ENCODE data around the gene LTBR. TPM values are rescaled to one million over a fixed set of nuclear protein-coding genes. Genes with fewer than 3 reads are reported as not detected.

The LTBR gene
- total RNA-seq, 1 experiment from 2014 or later, result 3.1 TPM

DNA sequence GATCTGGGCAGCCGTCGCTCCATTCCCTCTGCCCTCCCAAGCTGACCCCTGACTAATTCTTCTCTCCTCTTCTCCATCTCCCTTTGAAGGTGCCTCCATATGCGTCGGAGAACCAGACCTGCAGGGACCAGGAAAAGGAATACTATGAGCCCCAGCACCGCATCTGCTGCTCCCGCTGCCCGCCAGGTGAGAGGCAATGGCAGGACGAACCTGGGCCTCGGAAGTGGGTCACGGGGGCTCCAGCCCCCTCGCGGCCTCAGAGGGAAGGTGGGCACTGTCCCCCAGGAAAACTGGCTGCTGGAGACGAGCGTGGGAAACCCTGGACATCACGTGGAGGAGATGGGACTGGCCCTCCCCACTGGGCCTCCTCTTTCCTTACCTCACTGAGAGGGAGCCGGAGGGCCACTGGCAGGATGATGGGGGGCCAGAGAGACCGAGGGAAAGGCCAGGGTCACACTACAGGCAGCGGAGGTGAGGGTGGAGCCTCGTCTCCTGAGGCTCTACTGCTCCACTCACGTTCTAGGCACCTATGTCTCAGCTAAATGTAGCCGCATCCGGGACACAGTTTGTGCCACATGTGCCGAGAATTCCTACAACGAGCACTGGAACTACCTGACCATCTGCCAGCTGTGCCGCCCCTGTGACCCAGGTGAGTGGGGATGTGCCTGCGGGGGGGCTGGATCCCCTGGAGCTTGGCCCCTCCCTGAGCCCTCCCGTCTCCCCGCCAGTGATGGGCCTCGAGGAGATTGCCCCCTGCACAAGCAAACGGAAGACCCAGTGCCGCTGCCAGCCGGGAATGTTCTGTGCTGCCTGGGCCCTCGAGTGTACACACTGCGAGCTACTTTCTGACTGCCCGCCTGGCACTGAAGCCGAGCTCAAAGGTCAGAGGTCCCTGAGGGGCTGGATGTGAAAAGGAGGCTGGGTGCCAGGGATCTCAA, 806 bp downstream of the LTBR start:
- DNase-seq (ENCODE audit: low read depth, low spot score) (no peak), ATAC-seq (no peak)
- H3K4me3 ChIP-seq (ENCODE audit: low read depth in 2 of 2, low read length in 2 of 2), result no peak overlapping the region
- ChIA-PET POLR2A (no interaction called here), CTCF (no interaction called here)
- in situ Hi-C loops (cut with HindIII; ENCODE audit: low pct_unique_long_range_greater_than_20kb, low sequenced_read_pairs), result no loop called here
- no TSS peak for BruUV-seq (replicated peaks)
- no peaks in the 10 kb centered on the region for H3K9me3 ChIP-seq (ENCODE audit: control insufficient read depth, insufficient read depth, low read depth, low read length)
- H3K4me1 ChIP-seq (ENCODE audit: control insufficient read depth, insufficient read depth, low read length), result no peaks in the 10 kb centered on the region
- peaks cover 5% of the 10 kb centered on the region; the same call in 1 of the 2 replicates for H3K36me3 ChIP-seq (ENCODE audit: control insufficient read depth, insufficient read depth, low read length)
- TF ChIP-seq, protein P1, sequence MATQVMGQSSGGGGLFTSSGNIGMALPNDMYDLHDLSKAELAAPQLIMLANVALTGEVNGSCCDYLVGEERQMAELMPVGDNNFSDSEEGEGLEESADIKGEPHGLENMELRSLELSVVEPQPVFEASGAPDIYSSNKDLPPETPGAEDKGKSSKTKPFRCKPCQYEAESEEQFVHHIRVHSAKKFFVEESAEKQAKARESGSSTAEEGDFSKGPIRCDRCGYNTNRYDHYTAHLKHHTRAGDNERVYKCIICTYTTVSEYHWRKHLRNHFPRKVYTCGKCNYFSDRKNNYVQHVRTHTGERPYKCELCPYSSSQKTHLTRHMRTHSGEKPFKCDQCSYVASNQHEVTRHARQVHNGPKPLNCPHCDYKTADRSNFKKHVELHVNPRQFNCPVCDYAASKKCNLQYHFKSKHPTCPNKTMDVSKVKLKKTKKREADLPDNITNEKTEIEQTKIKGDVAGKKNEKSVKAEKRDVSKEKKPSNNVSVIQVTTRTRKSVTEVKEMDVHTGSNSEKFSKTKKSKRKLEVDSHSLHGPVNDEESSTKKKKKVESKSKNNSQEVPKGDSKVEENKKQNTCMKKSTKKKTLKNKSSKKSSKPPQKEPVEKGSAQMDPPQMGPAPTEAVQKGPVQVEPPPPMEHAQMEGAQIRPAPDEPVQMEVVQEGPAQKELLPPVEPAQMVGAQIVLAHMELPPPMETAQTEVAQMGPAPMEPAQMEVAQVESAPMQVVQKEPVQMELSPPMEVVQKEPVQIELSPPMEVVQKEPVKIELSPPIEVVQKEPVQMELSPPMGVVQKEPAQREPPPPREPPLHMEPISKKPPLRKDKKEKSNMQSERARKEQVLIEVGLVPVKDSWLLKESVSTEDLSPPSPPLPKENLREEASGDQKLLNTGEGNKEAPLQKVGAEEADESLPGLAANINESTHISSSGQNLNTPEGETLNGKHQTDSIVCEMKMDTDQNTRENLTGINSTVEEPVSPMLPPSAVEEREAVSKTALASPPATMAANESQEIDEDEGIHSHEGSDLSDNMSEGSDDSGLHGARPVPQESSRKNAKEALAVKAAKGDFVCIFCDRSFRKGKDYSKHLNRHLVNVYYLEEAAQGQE (IDR thresholded peaks at IDR 0.05; ENCODE audit: insufficient read depth in 1 of 2, low read depth in 2 of 2, low read length in 1 of 2), result no peak
- TF ChIP-seq SIN3A (IDR thresholded peaks at IDR 0.05; ENCODE audit: borderline replicate concordance, insufficient read depth, low read depth, low read length) (no peak), CTCF (IDR thresholded peaks at IDR 0.05) (no peak), POLR2AphosphoS5 (IDR thresholded peaks at IDR 0.05; ENCODE audit: low read depth, low read length) (no peak), TCF7L2 (IDR thresholded peaks at IDR 0.05; ENCODE audit: low read depth, low read length) (no peak)
- no peak overlapping the region for H3K27ac ChIP-seq (ENCODE audit: low read length)
- no peaks in the 10 kb centered on the region for H3K27me3 ChIP-seq (ENCODE audit: control insufficient read depth, insufficient read depth, low read length)
- intact Hi-C loops (cut with micrococcal nuclease; ENCODE audit: unreplicated experiment), result no loop called here

DNA sequence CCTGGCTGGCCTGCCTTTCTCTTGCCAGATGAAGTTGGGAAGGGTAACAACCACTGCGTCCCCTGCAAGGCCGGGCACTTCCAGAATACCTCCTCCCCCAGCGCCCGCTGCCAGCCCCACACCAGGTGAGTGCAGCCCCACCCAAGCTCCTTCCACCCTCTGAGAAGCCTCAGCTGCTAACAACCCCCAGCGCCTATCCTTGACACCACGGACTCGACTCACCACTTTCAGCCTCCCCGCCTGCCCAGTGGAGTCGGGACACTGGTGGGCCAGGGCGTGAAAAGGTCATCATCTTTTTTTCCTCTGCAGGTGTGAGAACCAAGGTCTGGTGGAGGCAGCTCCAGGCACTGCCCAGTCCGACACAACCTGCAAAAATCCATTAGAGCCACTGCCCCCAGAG, 2.1 kb downstream of the LTBR start:
- H3K9me3 ChIP-seq (ENCODE audit: control insufficient read depth, insufficient read depth, low read depth, low read length), result no peaks in the 10 kb centered on the region
- H3K27ac ChIP-seq (ENCODE audit: low read length), result no peak overlapping the region
- H3K4me3 ChIP-seq (ENCODE audit: low read depth in 2 of 2, low read length in 2 of 2), result no peak overlapping the region
- peaks cover 5% of the 10 kb centered on the region; the same call in 1 of the 2 replicates for H3K36me3 ChIP-seq (ENCODE audit: control insufficient read depth, insufficient read depth, low read length)
- BruUV-seq (replicated peaks), result no TSS peak
- H3K4me1 ChIP-seq (ENCODE audit: control insufficient read depth, insufficient read depth, low read length), result no peaks in the 10 kb centered on the region
- ATAC-seq (no peak), DNase-seq (ENCODE audit: low read depth, low spot score) (no peak)
- ChIA-PET POLR2A (no interaction called here), CTCF (no interaction called here)
- TF ChIP-seq SIN3A (IDR thresholded peaks at IDR 0.05; ENCODE audit: borderline replicate concordance, insufficient read depth, low read depth, low read length) (no peak), CTCF (IDR thresholded peaks at IDR 0.05) (no peak), TCF7L2 (IDR thresholded peaks at IDR 0.05; ENCODE audit: low read depth, low read length) (no peak), POLR2AphosphoS5 (IDR thresholded peaks at IDR 0.05; ENCODE audit: low read depth, low read length) (no peak)
- TF ChIP-seq, protein P1 (IDR thresholded peaks at IDR 0.05; ENCODE audit: insufficient read depth in 1 of 2, low read depth in 2 of 2, low read length in 1 of 2), result no peak
- intact Hi-C loops (cut with micrococcal nuclease; ENCODE audit: unreplicated experiment), result no loop called here
- in situ Hi-C loops (cut with HindIII; ENCODE audit: low pct_unique_long_range_greater_than_20kb, low sequenced_read_pairs), result no loop called here
- no peaks in the 10 kb centered on the region for H3K27me3 ChIP-seq (ENCODE audit: control insufficient read depth, insufficient read depth, low read length)
